HL-60 (cell line): ENCODE data around the gene CNNM1.
A peak's percentile ranks its signal among the peaks of the same experiment; 100 is the strongest.

Source experiments
- CTCF ChIP-seq: IDR thresholded peaks from one replicate; pipeline ENCODE4 v1.5.1; 2011; ENCODE audit warnings: low read length, control low read depth, inconsistent platforms; ENCODE audit not compliant: insufficient read depth
- REST ChIP-seq: IDR thresholded peaks from 2 replicates; pipeline ENCODE4 v1.6.1; 2012; ENCODE audit warnings: low read depth; ENCODE audit not compliant: insufficient replicate concordance

DNA sequence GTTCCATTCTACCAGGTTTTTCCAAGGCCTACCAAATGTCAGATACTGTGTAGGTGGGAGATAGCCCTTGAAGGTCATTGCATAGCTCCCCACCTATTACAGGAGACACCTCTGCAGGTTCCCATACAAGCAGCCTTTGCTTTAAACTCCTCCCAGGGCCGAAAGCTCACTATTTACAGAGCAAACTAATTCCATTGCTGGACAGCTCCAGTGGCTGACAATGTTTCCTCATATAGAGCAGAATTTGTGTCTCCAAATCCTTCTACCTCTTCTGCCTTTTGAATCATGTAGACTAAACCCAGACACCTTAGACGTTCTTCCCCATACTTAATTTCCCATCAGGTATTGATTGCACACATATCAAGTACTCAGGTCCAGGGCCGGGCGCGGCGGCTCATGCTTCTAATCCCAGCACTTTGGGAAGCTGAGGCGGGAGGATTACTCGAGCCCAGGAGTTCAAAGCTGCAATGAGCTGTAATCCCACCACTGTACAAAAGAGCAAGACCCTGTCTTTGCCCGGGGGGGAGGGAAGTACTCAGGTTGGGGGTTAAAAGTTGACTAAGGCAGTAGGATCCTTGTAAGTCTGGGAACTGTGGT, 2.1 kb downstream of the CNNM1 start:
- TF ChIP-seq CTCF (no peak), REST (peak; percentile 92)
